ENCODE results near the gene TMEM270. TPM values are rescaled to one million over a fixed set of nuclear protein-coding genes. Genes with fewer than 3 reads are reported as not detected.

The TMEM270 gene
- total and polyA plus RNA-seq, 4 donors: not detected

- Histone ChIP-seq H3K36me3 (ENCODE audit: control insufficient read depth, insufficient read depth, low read length) (peaks cover 2% of the 10 kb centered on the region), H3K27ac (ENCODE audit: low read depth, low read length) (peak overlapping the region; percentile 10), H3K27me3 (ENCODE audit: control insufficient read depth, insufficient read depth, low read length) (no peaks in the 10 kb centered on the region), H3K9me3 (ENCODE audit: control insufficient read depth, insufficient read depth, low read length) (no peaks in the 10 kb centered on the region), H3K4me1 (ENCODE audit: control insufficient read depth, insufficient read depth, low read length) (peaks cover 38% of the 10 kb centered on the region), H3K4me3 (ENCODE audit: low read depth, low read length) (no peak overlapping the region)
- 34% methylated on average over 22 of the region's 22 CpGs for whole genome bisulfite sequencing (ENCODE audit: insufficient coverage)
- peak in 4 of 6 donors; percentile 35 to 80 (median 47) for DNase-seq (ENCODE audit: low read depth in 4 of 6, low spot score in 6 of 6)
These were observed 32.6 kb downstream of the TMEM270 start for GRCh38 chr7:73893342-73894101.

GRCh38 chr7:73894166-73894565 is 33.2 kb downstream of the TMEM270 start:
- H3K9me3 ChIP-seq (ENCODE audit: control insufficient read depth, insufficient read depth, low read length): no peaks in the 10 kb centered on the region
- no peaks in the 10 kb centered on the region for H3K27me3 ChIP-seq (ENCODE audit: control insufficient read depth, insufficient read depth, low read length)
- H3K4me3 ChIP-seq (ENCODE audit: low read depth, low read length): no peak overlapping the region
- no peak for DNase-seq (ENCODE audit: low read depth in 4 of 6, low spot score in 6 of 6)
- no peak overlapping the region for H3K27ac ChIP-seq (ENCODE audit: low read depth, low read length)
- peaks cover 38% of the 10 kb centered on the region for H3K4me1 ChIP-seq (ENCODE audit: control insufficient read depth, insufficient read depth, low read length)
- H3K36me3 ChIP-seq (ENCODE audit: control insufficient read depth, insufficient read depth, low read length): peaks cover 2% of the 10 kb centered on the region
- WGBS (ENCODE audit: insufficient coverage): 78% methylated on average over 6 of the region's 6 CpGs

- H3K4me3 ChIP-seq (ENCODE audit: low read depth, low read length): no peak overlapping the region
- peak in 1 of 6 donors; percentile 35 for DNase-seq (ENCODE audit: low read depth in 4 of 6, low spot score in 6 of 6)
- H3K4me1 ChIP-seq (ENCODE audit: control insufficient read depth, insufficient read depth, low read length): peaks cover 37% of the 10 kb centered on the region
- H3K9me3 ChIP-seq (ENCODE audit: control insufficient read depth, insufficient read depth, low read length): no peaks in the 10 kb centered on the region
- no peaks in the 10 kb centered on the region for H3K27me3 ChIP-seq (ENCODE audit: control insufficient read depth, insufficient read depth, low read length)
- 50% methylated on average over 13 of the region's 20 CpGs for WGBS (ENCODE audit: insufficient coverage)
- no peak overlapping the region for H3K27ac ChIP-seq (ENCODE audit: low read depth, low read length)
- H3K36me3 ChIP-seq (ENCODE audit: control insufficient read depth, insufficient read depth, low read length): peaks cover 2% of the 10 kb centered on the region
These were observed 34.0 kb downstream of the TMEM270 start for GRCh38 chr7:73894733-73895551.

DNA sequence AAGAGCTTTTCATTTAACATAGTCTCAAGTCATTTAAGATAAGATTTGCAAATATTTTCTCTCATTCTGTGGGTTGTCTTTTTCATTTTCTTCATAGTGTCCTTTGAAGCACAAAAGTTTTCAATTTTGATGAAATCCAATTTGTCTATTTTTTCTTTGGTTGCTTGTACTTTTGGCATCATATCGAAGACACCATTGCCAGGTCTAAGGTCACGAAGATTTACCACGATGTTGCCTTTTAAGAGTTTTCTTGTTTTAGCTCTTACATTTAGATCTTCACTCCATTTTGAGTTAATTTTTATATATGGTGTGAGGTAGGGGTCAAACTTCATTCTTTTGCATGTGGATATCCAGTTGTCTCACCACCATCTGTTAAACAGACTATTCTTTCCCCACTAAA is 34.7 kb downstream of the TMEM270 start:
- Histone ChIP-seq H3K27ac (ENCODE audit: low read depth, low read length) (no peak overlapping the region), H3K4me1 (ENCODE audit: control insufficient read depth, insufficient read depth, low read length) (peaks cover 31% of the 10 kb centered on the region), H3K9me3 (ENCODE audit: control insufficient read depth, insufficient read depth, low read length) (no peaks in the 10 kb centered on the region), H3K36me3 (ENCODE audit: control insufficient read depth, insufficient read depth, low read length) (peaks cover 2% of the 10 kb centered on the region), H3K27me3 (ENCODE audit: control insufficient read depth, insufficient read depth, low read length) (no peaks in the 10 kb centered on the region), H3K4me3 (ENCODE audit: low read depth, low read length) (no peak overlapping the region)
- no CpG with 5 or more reads among the region's 3 CpGs for WGBS (ENCODE audit: insufficient coverage)
- DNase-seq (ENCODE audit: low read depth in 4 of 6, low spot score in 6 of 6): no peak

DNA sequence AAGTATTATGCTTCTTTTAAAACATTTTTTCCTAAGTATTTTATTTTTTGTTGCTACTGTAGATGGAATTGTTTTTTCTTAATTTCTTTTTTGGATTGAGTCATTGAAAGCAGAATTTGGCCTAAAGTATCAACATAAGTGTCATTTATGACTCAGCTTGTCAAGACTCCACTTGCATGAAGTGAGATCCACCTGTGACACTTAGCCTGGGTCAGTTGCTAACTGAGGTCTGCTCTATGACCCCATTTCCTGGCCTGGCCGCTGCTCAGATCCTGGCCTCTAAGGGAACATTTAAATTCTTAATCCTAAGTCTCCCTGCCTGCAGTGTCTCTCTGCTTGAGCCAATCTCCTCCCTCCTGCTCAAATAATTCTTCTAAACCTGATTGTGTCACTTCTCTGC is 35.5 kb downstream of the TMEM270 start:
- H3K9me3 ChIP-seq (ENCODE audit: control insufficient read depth, insufficient read depth, low read length): no peaks in the 10 kb centered on the region
- no peak overlapping the region for H3K4me3 ChIP-seq (ENCODE audit: low read depth, low read length)
- 100% methylated on average over 1 of the region's 1 CpG for WGBS (ENCODE audit: insufficient coverage)
- no peak overlapping the region for H3K27ac ChIP-seq (ENCODE audit: low read depth, low read length)
- peaks cover 29% of the 10 kb centered on the region for H3K4me1 ChIP-seq (ENCODE audit: control insufficient read depth, insufficient read depth, low read length)
- H3K36me3 ChIP-seq (ENCODE audit: control insufficient read depth, insufficient read depth, low read length): peaks cover 2% of the 10 kb centered on the region
- no peaks in the 10 kb centered on the region for H3K27me3 ChIP-seq (ENCODE audit: control insufficient read depth, insufficient read depth, low read length)
- no peak for DNase-seq (ENCODE audit: low read depth in 4 of 6, low spot score in 6 of 6)

- Histone ChIP-seq H3K4me3 (ENCODE audit: low read depth, low read length) (no peak overlapping the region), H3K9me3 (ENCODE audit: control insufficient read depth, insufficient read depth, low read length) (no peaks in the 10 kb centered on the region), H3K36me3 (ENCODE audit: control insufficient read depth, insufficient read depth, low read length) (peaks cover 2% of the 10 kb centered on the region), H3K27me3 (ENCODE audit: control insufficient read depth, insufficient read depth, low read length) (no peaks in the 10 kb centered on the region), H3K27ac (ENCODE audit: low read depth, low read length) (no peak overlapping the region), H3K4me1 (ENCODE audit: control insufficient read depth, insufficient read depth, low read length) (peaks cover 9% of the 10 kb centered on the region)
- 85% methylated on average over 12 of the region's 15 CpGs for WGBS (ENCODE audit: insufficient coverage)
- DNase-seq (ENCODE audit: low read depth in 4 of 6, low spot score in 6 of 6): no peak
These were observed 38.8 kb downstream of the TMEM270 start for GRCh38 chr7:73899731-73900142.

- Histone ChIP-seq H3K4me3 (ENCODE audit: low read depth, low read length) (no peak overlapping the region), H3K27ac (ENCODE audit: low read depth, low read length) (no peak overlapping the region), H3K4me1 (ENCODE audit: control insufficient read depth, insufficient read depth, low read length) (peaks cover 4% of the 10 kb centered on the region), H3K27me3 (ENCODE audit: control insufficient read depth, insufficient read depth, low read length) (no peaks in the 10 kb centered on the region), H3K36me3 (ENCODE audit: control insufficient read depth, insufficient read depth, low read length) (no peaks in the 10 kb centered on the region), H3K9me3 (ENCODE audit: control insufficient read depth, insufficient read depth, low read length) (no peaks in the 10 kb centered on the region)
- DNase-seq (ENCODE audit: low read depth in 4 of 6, low spot score in 6 of 6): no peak
- 67% methylated on average over 4 of the region's 5 CpGs for WGBS (ENCODE audit: insufficient coverage)
These were observed 39.3 kb downstream of the TMEM270 start for GRCh38 chr7:73900286-73900685.

- Histone ChIP-seq H3K4me3 (ENCODE audit: low read depth, low read length) (no peak overlapping the region), H3K9me3 (ENCODE audit: control insufficient read depth, insufficient read depth, low read length) (no peaks in the 10 kb centered on the region), H3K27ac (ENCODE audit: low read depth, low read length) (no peak overlapping the region), H3K27me3 (ENCODE audit: control insufficient read depth, insufficient read depth, low read length) (no peaks in the 10 kb centered on the region), H3K36me3 (ENCODE audit: control insufficient read depth, insufficient read depth, low read length) (no peaks in the 10 kb centered on the region), H3K4me1 (ENCODE audit: control insufficient read depth, insufficient read depth, low read length) (peaks cover 4% of the 10 kb centered on the region)
- no peak for DNase-seq (ENCODE audit: low read depth in 4 of 6, low spot score in 6 of 6)
- WGBS (ENCODE audit: insufficient coverage): 76% methylated on average over 2 of the region's 3 CpGs
These were observed 40.4 kb downstream of the TMEM270 start for GRCh38 chr7:73901231-73901822.

DNA sequence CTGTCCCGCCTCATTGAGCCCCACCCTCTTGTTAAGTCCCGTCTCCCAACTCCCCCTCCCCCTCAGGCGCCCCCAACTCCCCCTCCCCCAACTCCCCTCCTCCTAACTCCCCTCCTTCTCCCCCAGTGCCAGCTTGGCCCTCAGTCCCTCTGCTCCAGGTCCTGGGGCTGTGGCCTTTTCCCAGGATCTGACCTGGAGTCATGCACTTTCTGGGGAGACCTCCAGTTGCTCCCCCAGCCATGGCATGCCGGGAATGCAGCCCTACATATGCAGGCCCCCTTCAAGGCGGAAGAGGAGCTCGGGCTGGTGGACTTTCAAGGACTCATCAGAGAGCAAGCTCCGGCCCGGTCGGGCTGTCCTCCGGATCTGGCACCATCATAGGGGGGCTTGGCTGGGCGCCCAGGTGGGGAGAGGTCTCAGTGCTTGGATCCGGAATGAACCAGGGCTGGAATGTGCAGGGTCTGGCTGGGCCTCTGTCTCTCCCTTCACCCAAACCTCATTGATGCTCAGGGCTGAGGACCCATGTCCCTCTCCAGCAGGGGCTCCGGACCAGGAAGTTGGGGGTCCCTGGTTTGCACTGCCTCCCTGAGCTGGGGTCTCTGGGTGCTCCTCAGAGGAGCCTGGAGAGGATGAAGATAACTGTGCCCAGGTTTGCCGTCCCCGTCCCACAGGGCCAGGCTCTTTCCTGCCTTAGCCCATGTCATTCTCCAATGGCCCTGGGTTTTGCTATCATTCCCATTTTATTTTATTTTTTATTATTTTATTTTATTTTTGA is 41.1 kb downstream of the TMEM270 start:
- Histone ChIP-seq H3K27ac (ENCODE audit: low read depth, low read length) (no peak overlapping the region), H3K9me3 (ENCODE audit: control insufficient read depth, insufficient read depth, low read length) (no peaks in the 10 kb centered on the region), H3K4me1 (ENCODE audit: control insufficient read depth, insufficient read depth, low read length) (peaks cover 4% of the 10 kb centered on the region), H3K36me3 (ENCODE audit: control insufficient read depth, insufficient read depth, low read length) (no peaks in the 10 kb centered on the region), H3K4me3 (ENCODE audit: low read depth, low read length) (no peak overlapping the region), H3K27me3 (ENCODE audit: control insufficient read depth, insufficient read depth, low read length) (no peaks in the 10 kb centered on the region)
- 48% methylated on average over 11 of the region's 15 CpGs for WGBS (ENCODE audit: insufficient coverage)
- no peak for DNase-seq (ENCODE audit: low read depth in 4 of 6, low spot score in 6 of 6)

Data from spinal cord (tissue), 10 donors.